IMR-90 (cell line): ENCODE results near the gene SNRNP35. TPM values are rescaled to one million over a fixed set of nuclear protein-coding genes. Genes with fewer than 3 reads are reported as not detected.

Experiments used
- ATAC-seq: fragments of 200-7000 bp; cut with Tn5 transposase; 2 replicates; pipeline ENCODE4 v1.9.1; 2020; ENCODE audit warnings: low read depth, mild to moderate bottlenecking, moderate library complexity
- BruUV-seq: library from RNA; stranded (reverse); fragments of 400-500 nt; replicated peaks from 2 replicates; lab custom pipeline; 2021; lab: Mats Ljungman, UMichigan
- CTCF ChIA-PET: fragments of 300-600 bp; formaldehyde crosslinking; extraction: SDS; loops from one replicate; lab custom pipeline; 2021; ENCODE audit warnings: antibody characterized with exemption; lab: Yijun Ruan, JAX
- POLR2A ChIA-PET: fragments of 300-600 bp; sonication (Branson Sonifier 250); formaldehyde crosslinking; loops from one replicate; lab custom pipeline; 2022; ENCODE audit warnings: antibody characterized with exemption; ENCODE audit not compliant: unreplicated experiment; lab: Charles Lee
- DNase-seq: peaks from one replicate; pipeline ENCODE4 v3.0.0; 2013
- H2AFZ ChIP-seq: replicated peaks from 2 replicates; pipeline ENCODE3; 2013; ENCODE audit warnings: low read length, mild to moderate bottlenecking; ENCODE audit not compliant: poor library complexity
- H2AK5ac ChIP-seq: 2 replicates; pipeline ENCODE4 v1.6.1; 2013; ENCODE audit warnings: low read depth, low read length, inconsistent platforms
- H2AK9ac ChIP-seq: replicated peaks from 2 replicates; pipeline ENCODE3; 2013; ENCODE audit warnings: mild to moderate bottlenecking, low read depth, low read length, moderate library complexity; ENCODE audit not compliant: poor library complexity
- H2BK120ac ChIP-seq: 2 replicates; pipeline ENCODE4 v1.6.1; 2013; ENCODE audit warnings: low read depth, low read length, inconsistent platforms
- H2BK15ac ChIP-seq: 3 replicates; pipeline ENCODE4 v1.6.1; 2013; ENCODE audit warnings: low read depth, low read length, inconsistent platforms
- H2BK20ac ChIP-seq: 2 replicates; pipeline ENCODE4 v1.6.1; 2013; ENCODE audit warnings: low read depth, mild to moderate bottlenecking, inconsistent platforms, low read length, moderate library complexity
- H2BK5ac ChIP-seq: 2 replicates; pipeline ENCODE4 v1.6.1; 2013; ENCODE audit warnings: mild to moderate bottlenecking, low read depth, low read length, inconsistent platforms; ENCODE audit not compliant: poor library complexity, severe bottlenecking
- H3K14ac ChIP-seq: replicated peaks from 2 replicates; pipeline ENCODE4 v1.6.1; 2013; ENCODE audit warnings: low read depth, low read length, inconsistent platforms
- H3K18ac ChIP-seq: 2 replicates; pipeline ENCODE4 v1.6.1; 2013; ENCODE audit warnings: low read depth, low read length, control low read depth
- H3K23ac ChIP-seq: 2 replicates; pipeline ENCODE4 v1.6.1; 2013; ENCODE audit warnings: low read depth, low read length, inconsistent platforms
- H3K27ac ChIP-seq: 2 replicates; pipeline ENCODE4 v1.5.1; 2013; ENCODE audit warnings: mild to moderate bottlenecking, control low read depth, low read length; ENCODE audit not compliant: insufficient read depth
- H3K27me3 ChIP-seq: 2 replicates; pipeline ENCODE4 v1.6.1; 2013; ENCODE audit warnings: low read length; ENCODE audit not compliant: control insufficient read depth, insufficient read depth
- H3K36me3 ChIP-seq: 2 replicates; pipeline ENCODE4 v1.6.1; 2013; ENCODE audit warnings: low read length, mixed read lengths; ENCODE audit not compliant: control insufficient read depth, insufficient read depth
- H3K4ac ChIP-seq: 2 replicates; pipeline ENCODE4 v1.6.1; 2013; ENCODE audit warnings: low read depth, low read length, inconsistent platforms
- H3K4me1 ChIP-seq: 2 replicates; pipeline ENCODE4 v1.6.1; 2013; ENCODE audit warnings: low read length, mixed read lengths; ENCODE audit not compliant: control insufficient read depth, insufficient read depth
- H3K4me2 ChIP-seq: 2 replicates; pipeline ENCODE4 v1.6.1; 2013; ENCODE audit warnings: low read depth, mild to moderate bottlenecking, control low read depth, low read length, moderate library complexity
- H3K4me3 ChIP-seq: 2 replicates; pipeline ENCODE4 v1.5.1; 2013; ENCODE audit warnings: low read depth, mild to moderate bottlenecking, control low read depth, low read length, moderate library complexity; ENCODE audit not compliant: insufficient read depth
- H3K56ac ChIP-seq: 2 replicates; pipeline ENCODE4 v1.6.1; 2013; ENCODE audit warnings: low read length, inconsistent platforms; ENCODE audit not compliant: insufficient read depth; ENCODE audit errors: extremely low read depth
- H3K79me1 ChIP-seq, 2 experiments: 2 replicates each; pipeline ENCODE4 v1.6.1; 2013; ENCODE audit warnings: low read length in 2 of 2, inconsistent platforms in 1 of 2, low read depth in 1 of 2
- H3K9ac ChIP-seq: 2 replicates; pipeline ENCODE4 v1.6.1; 2013; ENCODE audit warnings: low read depth, low read length, control low read depth
- H3K9me1 ChIP-seq: 2 replicates; pipeline ENCODE4 v1.6.1; 2013; ENCODE audit warnings: low read length, inconsistent platforms; ENCODE audit not compliant: insufficient read depth
- H3K9me3 ChIP-seq: 2 replicates; pipeline ENCODE4 v1.6.1; 2013; ENCODE audit warnings: low read length; ENCODE audit not compliant: control insufficient read depth, insufficient read depth
- H4K20me1 ChIP-seq: 2 replicates; pipeline ENCODE4 v1.6.1; 2013; ENCODE audit warnings: low read length, inconsistent platforms; ENCODE audit not compliant: insufficient read depth
- H4K5ac ChIP-seq: 2 replicates; pipeline ENCODE4 v1.6.1; 2013; ENCODE audit warnings: mild to moderate bottlenecking, low read depth, low read length, control low read depth
- H4K8ac ChIP-seq, 2 experiments: 2 replicates each; pipeline ENCODE4 v1.6.1; 2013; ENCODE audit warnings: low read depth in 2 of 2, low read length in 2 of 2, control low read depth in 1 of 2, inconsistent platforms in 1 of 2
- H4K91ac ChIP-seq: 2 replicates; pipeline ENCODE4 v1.6.1; 2013; ENCODE audit warnings: low read depth, low read length, inconsistent platforms; ENCODE audit not compliant: insufficient read depth
- BHLHE40 ChIP-seq: fragments of 150-350 bp; IDR thresholded peaks from 2 replicates; pipeline ENCODE4 v1.6.1; 2016; ENCODE audit warnings: mild to moderate bottlenecking, low read depth, low read length
- CEBPB ChIP-seq: IDR thresholded peaks from 2 replicates; pipeline ENCODE4 v1.6.1; 2012; ENCODE audit warnings: low read depth, low read length, improper control_type of control experiment
- CHD1 ChIP-seq: IDR thresholded peaks from 2 replicates; pipeline ENCODE4 v1.6.1; 2012; ENCODE audit warnings: low read depth, low read length, improper control_type of control experiment
- ELK1 ChIP-seq: fragments of 150-350 bp; IDR thresholded peaks from 2 replicates; pipeline ENCODE4 v1.6.1; 2016; ENCODE audit warnings: low read depth, mild to moderate bottlenecking, low read length, moderate library complexity, borderline replicate concordance
- FOS ChIP-seq: fragments of 150-350 bp; IDR thresholded peaks from 2 replicates; pipeline ENCODE4 v1.6.1; 2016; ENCODE audit warnings: low read depth, low read length
- MAZ ChIP-seq: IDR thresholded peaks from 2 replicates; pipeline ENCODE4 v1.6.1; 2012; ENCODE audit warnings: low read depth, mild to moderate bottlenecking, low read length, improper control_type of control experiment, moderate library complexity, borderline replicate concordance
- NFE2L2 ChIP-seq: fragments of 150-350 bp; IDR thresholded peaks from 2 replicates; pipeline ENCODE4 v1.6.1; 2016; ENCODE audit warnings: low read depth, mild to moderate bottlenecking, low read length
- POLR2A ChIP-seq: IDR thresholded peaks from 2 replicates; pipeline ENCODE4 v1.6.1; 2012; ENCODE audit warnings: mild to moderate bottlenecking, low read depth, low read length
- RCOR1 ChIP-seq: IDR thresholded peaks from 2 replicates; pipeline ENCODE4 v1.6.1; 2012; ENCODE audit warnings: mild to moderate bottlenecking, low read length, improper control_type of control experiment; ENCODE audit not compliant: insufficient replicate concordance
- RFX5 ChIP-seq: IDR thresholded peaks from 2 replicates; pipeline ENCODE4 v1.8.0; 2012; ENCODE audit warnings: low read depth, mild to moderate bottlenecking, low read length, moderate library complexity
- SMC3 ChIP-seq: fragments of 150-350 bp; IDR thresholded peaks from 2 replicates; pipeline ENCODE4 v1.6.1; 2016; ENCODE audit warnings: low read depth, mild to moderate bottlenecking, antibody characterized with exemption, low read length, moderate library complexity
- USF2 ChIP-seq: fragments of 150-350 bp; IDR thresholded peaks from 2 replicates; pipeline ENCODE4 v1.6.1; 2017; ENCODE audit warnings: mild to moderate bottlenecking, antibody characterized with exemption, low read length, low read depth
- WGBS, 2 experiments: methylation state at CpG; one replicate each; pipeline versions ENCODE4 v1.1.5 to v1.1.7; 2013; ENCODE audit warnings: missing lambda C conversion rate in 2 of 2; ENCODE audit not compliant: insufficient read length in 1 of 2; ENCODE audit errors: extremely low coverage in 2 of 2; 5-methylcytosine and 5-hydroxymethylcytosine counted together
- dilution Hi-C: fragments of 300-500 bp; cut with HindIII; formaldehyde crosslinking; loops from one replicate; pipeline ENCODE4 v1.14.3; 2018; ENCODE audit warnings: low sequenced_read_pairs; ENCODE audit not compliant: unreplicated experiment
- in situ Hi-C: fragments of 300-500 bp; cut with MboI; formaldehyde crosslinking; loops from 3 replicates; pipeline ENCODE4 v1.14.3; 2019; ENCODE audit warnings: low sequenced_read_pairs, inconsistent platforms, mixed read lengths
- intact Hi-C: fragments of 100-400 bp; cut with micrococcal nuclease; formaldehyde crosslinking; loops from 2 replicates; pipeline ENCODE4 v1.10.0; 2022
- polyA plus RNA-seq, 3 experiments: library from polyadenylated mRNA; depleted of rRNA; stranded (reverse); fragments of >200 nt; gene quantifications; 2 replicates each; pipeline ENCODE4 v1.2.3, GENCODE V29; 2012; ENCODE audit warnings: low replicate concordance in 1 of 3
- total RNA-seq: library from RNA; depleted of rRNA; stranded (reverse); fragments of >200 nt; gene quantifications from 2 replicates; pipeline ENCODE4 v1.2.3, GENCODE V29; 2012

The SNRNP35 gene
- total and polyA plus RNA-seq, 2 of the 4 experiments (the other 2 are of a cell fraction): 4.7 to 15.4 TPM

- TF ChIP-seq RFX5 (no peak), RCOR1 (no peak), CEBPB (no peak)
These were observed 12.3 kb upstream of the SNRNP35 start (continued) for GRCh38 chr12:123445388-123446332.

- no peaks in the 10 kb centered on the region for H3K9me3 ChIP-seq
- H3K4me2 ChIP-seq: no peak overlapping the region; the same call in 1 of the 2 replicates
- dilution Hi-C loops (no loop called here), in situ Hi-C loops (no loop called here), intact Hi-C loops (no loop called here)
- H3K23ac ChIP-seq: no peak overlapping the region
- peak overlapping the region; percentile 35; the same call in 1 of the 2 replicates for H3K18ac ChIP-seq
- no peaks in the 10 kb centered on the region for H4K20me1 ChIP-seq
- H2BK15ac ChIP-seq: no peak overlapping the region; the same call in 2 of the 3 replicates
- H2AK9ac ChIP-seq: no peak overlapping the region
- WGBS, 2 experiments: 100% methylated on average over 1 of the region's 4 CpGs; no CpG with 5 or more reads in 1 of the 2 experiments
- peaks cover 6% of the 10 kb centered on the region; the same call in 1 of the 2 replicates for H3K9me1 ChIP-seq
- no peak for ATAC-seq
- ChIA-PET CTCF (no interaction called here), POLR2A (no interaction called here)
- peak overlapping the region; percentile 43; the same call in 1 of the 2 replicates for H4K5ac ChIP-seq
- peak overlapping the region; percentile 84 for H2AFZ ChIP-seq
- no peak overlapping the region for H3K9ac ChIP-seq
- peak overlapping the region; percentile 10; the same call in 1 of the 2 replicates for H3K14ac ChIP-seq
- peak overlapping the region; percentile 42; the same call in 1 of the 2 replicates for H2BK120ac ChIP-seq
- BruUV-seq: no TSS peak
- DNase-seq: no peak
- H3K4ac ChIP-seq: peak overlapping the region; percentile 71
- H4K91ac ChIP-seq: peak overlapping the region; percentile 55
- H3K4me3 ChIP-seq: no peak overlapping the region
- H3K56ac ChIP-seq: peak overlapping the region; percentile 29; the same call in 1 of the 2 replicates
- no peak overlapping the region for H2BK5ac ChIP-seq
- H3K36me3 ChIP-seq: no peaks in the 10 kb centered on the region
- peak overlapping the region; percentile 44 to 81; a peak in 2 of 4 replicates for H4K8ac ChIP-seq
- peak overlapping the region; percentile 70; the same call in 1 of the 2 replicates for H3K27ac ChIP-seq
- no peaks in the 10 kb centered on the region for H3K27me3 ChIP-seq
- peak overlapping the region; percentile 22 for H2BK20ac ChIP-seq
- peak overlapping the region; percentile 33; the same call in 1 of the 2 replicates for H2AK5ac ChIP-seq
- H3K79me1 ChIP-seq: no peaks in the 10 kb centered on the region
- peaks cover 7% of the 10 kb centered on the region; the same call in 1 of the 2 replicates for H3K4me1 ChIP-seq
- TF ChIP-seq CHD1 (no peak), MAZ (no peak), FOS (no peak), USF2 (no peak), RFX5 (no peak), RCOR1 (no peak), ELK1 (no peak), CEBPB (no peak), BHLHE40 (no peak), NFE2L2 (no peak), SMC3 (no peak), POLR2A (no peak)
These were observed 11.6 kb upstream of the SNRNP35 start for GRCh38 chr12:123446333-123446713.
